Hematopoietic multipotent progenitor cell treated with erythropoietin and hydrocortisone succinate and interleukin-3 and kit ligand, for 6 days (in vitro differentiated cells): Measurements from ENCODE around the gene FSCN2.

Source experiments
- DNase-seq: peaks from one replicate; pipeline ENCODE4 v3.0.0-alpha.2; 2015

Gene FSCN2

GRCh38 chr17:81527591-81528383 lies at the start of gene FSCN2:
TSS of gene FSCN2 (plus strand) at chr17:81528377. CDS start at chr17:81528532, 155 bp downstream.
- no peak for DNase-seq

GRCh38 chr17:81479175-81480071 lies 48.8 kb upstream of the FSCN2 start:
- no peak for DNase-seq

GRCh38 chr17:81480140-81481072 lies 47.8 kb upstream of the FSCN2 start:
- DNase-seq = no peak

- peak; percentile 74 for DNase-seq
Observed at GRCh38 chr17:81481073-81481799, 46.9 kb upstream of the FSCN2 start.

GRCh38 chr17:81481815-81482505 lies 46.2 kb upstream of the FSCN2 start:
- DNase-seq = no peak

GRCh38 chr17:81482673-81483072 lies 45.5 kb upstream of the FSCN2 start:
- DNase-seq = no peak

GRCh38 chr17:81483085-81483861 lies 44.9 kb upstream of the FSCN2 start:
- peak; percentile 38 for DNase-seq

GRCh38 chr17:81483862-81484194 lies 44.3 kb upstream of the FSCN2 start:
- DNase-seq = no peak

- peak; percentile 85 for DNase-seq
Observed at GRCh38 chr17:81484195-81484979, 43.8 kb upstream of the FSCN2 start.

- DNase-seq = no peak
Observed at GRCh38 chr17:81486199-81486810, 41.9 kb upstream of the FSCN2 start.

GRCh38 chr17:81487089-81487486 lies 41.1 kb upstream of the FSCN2 start:
- DNase-seq = no peak

GRCh38 chr17:81487487-81488275 lies 40.5 kb upstream of the FSCN2 start:
- peak; percentile 84 for DNase-seq

GRCh38 chr17:81488276-81488860 lies 39.8 kb upstream of the FSCN2 start:
- no peak for DNase-seq

- no peak for DNase-seq
Observed at GRCh38 chr17:81489012-81489997, 38.9 kb upstream of the FSCN2 start.

GRCh38 chr17:81489998-81490992 lies 37.9 kb upstream of the FSCN2 start:
- DNase-seq = no peak

- no peak for DNase-seq
Observed at GRCh38 chr17:81491181-81491581, 37.0 kb upstream of the FSCN2 start.
